HCT116 (cell line): ENCODE data around the gene MINDY3. TPM values are rescaled to one million over a fixed set of nuclear protein-coding genes. Genes with fewer than 3 reads are reported as not detected.
"Not testable (repeated sequence)": the region's sequence is repeated elsewhere in the genome, so short reads cannot be mapped to it uniquely, and the experiment has no call there.

Experiments
- ATAC-seq: fragments of 200-7000 bp; cut with Tn5 transposase; 2 replicates; pipeline ENCODE4 v1.9.1; 2020; ENCODE audit warnings: mild to moderate bottlenecking, moderate library complexity
- BruUV-seq: library from RNA; stranded (reverse); fragments of 400-500 nt; replicated peaks from 2 replicates; lab custom pipeline; 2021; lab: Mats Ljungman, UMichigan
- CTCF ChIA-PET: fragments of 300-600 bp; sonication (Branson Sonifier 250); formaldehyde crosslinking; loops from one replicate; lab custom pipeline; 2021; ENCODE audit warnings: antibody characterized with exemption; lab: Charles Lee
- POLR2A ChIA-PET: fragments of 300-600, 350-600 bp; sonication (Branson Sonifier 250); formaldehyde crosslinking; loops from one replicate; lab custom pipeline; 2021; ENCODE audit warnings: antibody characterized with exemption; lab: Charles Lee
- RAD21 ChIA-PET, 2 experiments: fragments of 300-600 bp; sonication (Branson Sonifier 250); formaldehyde crosslinking; loops; one replicate each; lab custom pipeline; 2023; ENCODE audit warnings: low total read pairs in 2 of 2; ENCODE audit not compliant: uncharacterized antibody in 2 of 2, unreplicated experiment in 2 of 2, low non-redundant PET in 1 of 2; lab: Charles Lee
- DNase-seq: peaks from one replicate; pipeline ENCODE4 v3.0.0-alpha.2; 2010; ENCODE audit warnings: low read depth, low spot score
- H2AFZ ChIP-seq: fragments of 200-600 bp; shearing (Covaris generic), sonication (generic); 2 replicates; pipeline ENCODE4 v1.6.1; 2017; ENCODE audit warnings: low read depth, mixed run types, mixed read lengths, antibody characterized with exemption, low read length; ENCODE audit not compliant: poor library complexity, severe bottlenecking
- H3K27ac ChIP-seq: 2 replicates; pipeline ENCODE4 v1.5.1; 2012; ENCODE audit warnings: low read depth, low read length
- H3K27me3 ChIP-seq: fragments of 200-600 bp; sonication (generic); 2 replicates; pipeline ENCODE4 v1.6.1; 2016; ENCODE audit warnings: mixed run types, low read length, mixed read lengths; ENCODE audit not compliant: insufficient read depth
- H3K36me3 ChIP-seq, 2 experiments: fragments of 200-500 bp in 1 of 2; fragments of 200-600 bp in 1 of 2; sonication (Bioruptor generic) in 1 of 2; sonication (generic) in 1 of 2; 2 replicates each; pipeline versions ENCODE4 v1.5.1 to v1.6.1; 2014 to 2016; ENCODE audit warnings: low read length in 2 of 2, inconsistent platforms in 1 of 2, mixed read lengths in 1 of 2, mixed run types in 1 of 2; ENCODE audit not compliant: insufficient read depth in 2 of 2, control insufficient read depth in 1 of 2
- H3K4me1 ChIP-seq, 2 experiments: fragments of 200-600 bp in 1 of 2; sonication (generic) in 1 of 2; 2 replicates each; pipeline versions ENCODE4 v1.5.1 to v1.6.1; 2012 to 2017; ENCODE audit warnings: low read length in 2 of 2, inconsistent platforms in 1 of 2, mild to moderate bottlenecking in 1 of 2, mixed read lengths in 1 of 2, mixed run types in 1 of 2, moderate library complexity in 1 of 2; ENCODE audit not compliant: insufficient read depth in 2 of 2, control insufficient read depth in 1 of 2
- H3K4me2 ChIP-seq: fragments of 200-600 bp; sonication (generic); 2 replicates; pipeline ENCODE4 v1.6.1; 2017; ENCODE audit warnings: mixed run types, low read length, mixed read lengths
- H3K4me3 ChIP-seq, 2 experiments: fragments of 200-600 bp in 1 of 2; sonication (generic) in 1 of 2; replicated peaks in 1 of 2; 2 replicates each; pipeline ENCODE4 v1.5.1; 2011 to 2016; ENCODE audit warnings: low read length in 2 of 2, control low read depth in 1 of 2, low read depth in 1 of 2, mild to moderate bottlenecking in 1 of 2, mixed read lengths in 1 of 2, mixed run types in 1 of 2
- H3K79me2 ChIP-seq: fragments of 200-600 bp; sonication (generic); 2 replicates; pipeline ENCODE4 v1.6.1; 2017; ENCODE audit warnings: mild to moderate bottlenecking, mixed run types, low read length, moderate library complexity, mixed read lengths; ENCODE audit not compliant: insufficient read depth
- H3K9ac ChIP-seq: fragments of 200-600 bp; sonication (generic); 2 replicates; pipeline ENCODE4 v1.6.1; 2016; ENCODE audit warnings: low read length, mixed read lengths
- H3K9me2 ChIP-seq: fragments of 200-600 bp; sonication (generic), shearing (Covaris generic); 2 replicates; pipeline ENCODE4 v1.6.1; 2017; ENCODE audit warnings: mixed run types, mild to moderate bottlenecking, moderate library complexity; ENCODE audit not compliant: insufficient read depth
- H3K9me3 ChIP-seq, 2 experiments: fragments of 200-500 bp in 1 of 2; fragments of 200-600 bp in 1 of 2; sonication (Bioruptor generic) in 1 of 2; sonication (generic) in 1 of 2; 2 replicates each; pipeline ENCODE4 v1.6.1; 2014 to 2017; ENCODE audit warnings: low read length in 2 of 2, mixed read lengths in 2 of 2, inconsistent platforms in 1 of 2, low read depth in 1 of 2, mild to moderate bottlenecking in 1 of 2, mixed run types in 1 of 2, moderate library complexity in 1 of 2; ENCODE audit not compliant: control insufficient read depth in 1 of 2, insufficient read depth in 1 of 2
- H4K20me1 ChIP-seq: fragments of 200-600 bp; sonication (generic), shearing (Covaris generic); 2 replicates; pipeline ENCODE4 v1.6.1; 2017; ENCODE audit warnings: mixed run types, mild to moderate bottlenecking, moderate library complexity; ENCODE audit not compliant: insufficient read depth
- CEBPB ChIP-seq: IDR thresholded peaks from 2 replicates; pipeline ENCODE4 v1.6.1; 2012; ENCODE audit warnings: low read depth
- EGR1 ChIP-seq: IDR thresholded peaks from 2 replicates; pipeline ENCODE4 v1.6.1; 2012; ENCODE audit warnings: low read depth
- SIN3A ChIP-seq: IDR thresholded peaks from 2 replicates; pipeline ENCODE4 v1.6.1; 2012; ENCODE audit warnings: low read depth
- SRF ChIP-seq: IDR thresholded peaks from 2 replicates; pipeline ENCODE4 v1.6.1; 2012; ENCODE audit warnings: low read depth
- ZFX ChIP-seq: fragments of 450-650 bp; IDR thresholded peaks from 2 replicates; pipeline ENCODE4 v1.6.1; 2017
- ZNF274 ChIP-seq: fragments of 200-500 bp; sonication (Bioruptor generic); IDR thresholded peaks from 2 replicates; pipeline ENCODE4 v1.6.1; 2014; ENCODE audit warnings: mild to moderate bottlenecking, low read depth, low read length, inconsistent platforms
- intact Hi-C: fragments of 100-400 bp; cut with micrococcal nuclease; formaldehyde crosslinking; loops from 2 replicates; pipeline ENCODE4 v1.10.0; 2022
- total RNA-seq: library from RNA; stranded (reverse); gene quantifications from one replicate; pipeline ENCODE4 v1.2.1, GENCODE V29; 2021; ENCODE audit not compliant: unreplicated experiment

MINDY3 gene
- total RNA-seq, 1 experiment from 2014 or later, result 15.5 TPM

DNA sequence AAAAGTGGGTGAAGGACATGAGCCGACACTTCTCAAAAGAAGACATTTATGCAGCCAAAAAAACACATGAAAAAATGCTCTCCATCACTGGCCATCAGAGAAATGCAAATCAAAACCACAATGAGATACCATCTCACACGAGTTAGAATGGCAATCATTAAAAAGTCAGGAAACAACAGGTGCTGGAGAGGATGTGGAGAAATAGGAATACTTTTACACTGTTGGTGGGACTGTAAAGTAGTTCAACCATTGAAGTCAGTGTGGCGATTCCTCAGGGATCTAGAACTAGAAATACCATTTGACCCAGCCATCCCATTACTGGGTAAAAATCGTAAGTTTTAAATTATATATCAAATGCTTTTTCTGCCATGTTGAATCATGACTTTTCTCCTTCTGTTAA lies 85.8 kb downstream of the MINDY3 start:
- H3K4me2 ChIP-seq, H3K27me3 ChIP-seq, H3K27ac ChIP-seq, H2AFZ ChIP-seq, intact Hi-C loops, H3K79me2 ChIP-seq, CTCF ChIA-PET, H3K4me1 ChIP-seq, H3K36me3 ChIP-seq, DNase-seq, H3K9me3 ChIP-seq, ATAC-seq, H4K20me1 ChIP-seq, RAD21 ChIA-PET, H3K4me3 ChIP-seq, H3K9me2 ChIP-seq, POLR2A ChIA-PET, H3K9ac ChIP-seq, BruUV-seq: not testable (repeated sequence)

- no peaks in the 10 kb centered on the region for H3K79me2 ChIP-seq
- no peaks in the 10 kb centered on the region for H4K20me1 ChIP-seq
- H3K4me2 ChIP-seq, result no peak overlapping the region
- no peaks in the 10 kb centered on the region for H3K36me3 ChIP-seq
- no peaks in the 10 kb centered on the region for H3K9me3 ChIP-seq
- H2AFZ ChIP-seq, result no peak overlapping the region
- no peaks in the 10 kb centered on the region for H3K4me1 ChIP-seq
- TF ChIP-seq ZNF274, result no peak
- TF ChIP-seq EGR1, result no peak
- no peak for TF ChIP-seq SRF
- TF ChIP-seq ZFX, result no peak
- no peak for TF ChIP-seq SIN3A
- TF ChIP-seq CEBPB, result no peak
- H3K27me3 ChIP-seq, result no peaks in the 10 kb centered on the region
- POLR2A ChIA-PET, result no interaction called here
- RAD21 ChIA-PET, result no interaction called here
- DNase-seq (no peak), ATAC-seq (no peak)
- H3K27ac ChIP-seq, result no peak overlapping the region
- intact Hi-C loops, result no loop called here
- BruUV-seq, result no TSS peak
- CTCF ChIA-PET, result no interaction called here
- no peaks in the 10 kb centered on the region for H3K9me2 ChIP-seq
- H3K4me3 ChIP-seq, result no peak overlapping the region
- no peak overlapping the region for H3K9ac ChIP-seq
These were observed 95.3 kb downstream of the MINDY3 start for GRCh38 chr10:15764892-15765454.
